Endothelial cell (in vitro differentiated cells): ENCODE data around the gene KDM2A. TPM values are rescaled to one million over a fixed set of nuclear protein-coding genes. Genes with fewer than 3 reads are reported as not detected.
"Not testable (repeated sequence)": the region's sequence is repeated elsewhere in the genome, so short reads cannot be mapped to it uniquely, and the experiment has no call there.

Source experiments
- DNase-seq: peaks from one replicate; pipeline ENCODE4 v3.0.0; 2021; ENCODE audit warnings: low spot score
- H3K27ac Mint-ChIP-seq: one replicate; pipeline ENCODE4 v1.8.0; 2021; ENCODE audit warnings: mixed read lengths, inconsistent platforms; ENCODE audit not compliant: unreplicated experiment
- H3K27me3 Mint-ChIP-seq: one replicate; pipeline ENCODE4 v1.8.0; 2021; ENCODE audit warnings: mild to moderate bottlenecking, moderate library complexity, mixed read lengths, inconsistent platforms; ENCODE audit not compliant: unreplicated experiment
- H3K36me3 Mint-ChIP-seq: one replicate; pipeline ENCODE4 v1.8.0; 2021; ENCODE audit warnings: mild to moderate bottlenecking, low read depth, mixed read lengths, inconsistent platforms; ENCODE audit not compliant: unreplicated experiment
- H3K4me1 Mint-ChIP-seq: one replicate; pipeline ENCODE4 v1.8.0; 2021; ENCODE audit warnings: mild to moderate bottlenecking, mixed read lengths, inconsistent platforms; ENCODE audit not compliant: unreplicated experiment
- H3K4me3 Mint-ChIP-seq: one replicate; pipeline ENCODE4 v1.8.0; 2021; ENCODE audit warnings: mild to moderate bottlenecking, mixed read lengths, inconsistent platforms; ENCODE audit not compliant: unreplicated experiment
- H3K9me3 Mint-ChIP-seq: one replicate; pipeline ENCODE4 v1.8.0; 2021; ENCODE audit warnings: mixed read lengths, inconsistent platforms; ENCODE audit not compliant: unreplicated experiment
- CTCF ChIP-seq: fragments of 200-600 bp; sonication (generic); IDR thresholded peaks from one replicate; pipeline ENCODE4 v1.5.0; 2021; ENCODE audit warnings: antibody characterized with exemption; ENCODE audit not compliant: unreplicated experiment
- total RNA-seq: library from RNA; stranded (reverse); fragmentation: NEBNext Ultra II Directional; extraction: Animal tissue kit (Norgen Biotek cat#: 25700); gene quantifications from one replicate; pipeline ENCODE4 v1.2.1, GENCODE V29; 2021; ENCODE audit not compliant: unreplicated experiment

Gene KDM2A
- total RNA-seq, 1 donor from 2014 or later = 76.9 TPM

GRCh38 chr11:67167091-67167490 lies 48.0 kb downstream of the KDM2A start:
- H3K27ac Mint-ChIP-seq = no peak overlapping the region
- no peaks in the 10 kb centered on the region for H3K9me3 Mint-ChIP-seq
- no peak for TF ChIP-seq CTCF
- no peaks in the 10 kb centered on the region for H3K4me1 Mint-ChIP-seq
- H3K36me3 Mint-ChIP-seq = peaks cover 2% of the 10 kb centered on the region
- no peak overlapping the region for H3K4me3 Mint-ChIP-seq
- H3K27me3 Mint-ChIP-seq = peaks cover 4% of the 10 kb centered on the region
- DNase-seq = no peak

- no peaks in the 10 kb centered on the region for H3K4me1 Mint-ChIP-seq
Measured at GRCh38 chr11:67167719-67168118, 48.7 kb downstream of the KDM2A start.

DNA sequence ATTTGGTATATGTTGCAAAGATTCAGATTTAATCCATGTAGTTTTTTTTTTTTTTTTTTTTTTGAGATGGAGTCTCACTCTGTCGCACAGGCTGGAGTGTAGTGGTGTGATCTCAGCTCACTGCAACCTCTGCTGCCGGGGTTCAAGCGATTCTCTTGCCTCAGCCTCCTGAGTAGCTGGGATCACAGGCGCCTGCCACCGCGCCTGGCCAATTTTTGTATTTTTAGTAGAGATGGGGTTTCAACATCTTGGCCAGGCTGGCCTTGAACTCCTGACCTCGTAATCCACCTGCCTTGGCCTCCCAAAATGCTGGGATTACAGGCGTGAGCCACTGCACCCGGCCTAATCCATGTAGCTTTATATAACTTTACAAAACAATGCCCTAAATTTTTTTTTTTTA lies 49.8 kb downstream of the KDM2A start:
- H3K36me3 Mint-ChIP-seq, DNase-seq, H3K27ac Mint-ChIP-seq, H3K27me3 Mint-ChIP-seq, H3K4me3 Mint-ChIP-seq, H3K9me3 Mint-ChIP-seq, H3K4me1 Mint-ChIP-seq: not testable (repeated sequence)

More at GRCh38 chr11:67167719-67168118, 48.7 kb downstream of the KDM2A start:
- TF ChIP-seq CTCF = no peak
- H3K9me3 Mint-ChIP-seq = no peaks in the 10 kb centered on the region
- H3K4me3 Mint-ChIP-seq = no peak overlapping the region
- DNase-seq = no peak
- H3K27me3 Mint-ChIP-seq = peaks cover 4% of the 10 kb centered on the region
- no peak overlapping the region for H3K27ac Mint-ChIP-seq
- H3K36me3 Mint-ChIP-seq = peaks cover 2% of the 10 kb centered on the region

DNA sequence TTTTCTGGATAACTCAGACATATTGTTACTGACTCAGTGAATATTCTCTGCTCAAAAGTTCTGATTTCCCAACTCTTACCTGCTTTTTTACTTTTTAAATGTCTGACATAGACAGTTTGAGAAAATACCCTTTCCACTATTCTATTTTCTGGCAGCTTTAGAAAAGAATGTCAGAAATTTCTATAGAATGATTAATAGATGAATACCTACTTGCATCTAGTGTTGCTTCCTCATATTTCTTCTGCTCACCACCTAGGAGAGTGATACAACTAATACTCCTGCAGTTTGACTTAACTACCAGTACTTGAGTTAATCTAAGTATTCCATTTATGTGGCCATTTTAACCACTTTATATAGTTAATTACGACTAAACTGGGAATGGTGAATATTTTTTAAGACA lies 55.2 kb downstream of the KDM2A start:
- Mint-ChIP-seq H3K27me3 (no peaks in the 10 kb centered on the region), H3K36me3 (no peaks in the 10 kb centered on the region), H3K4me3 (no peak overlapping the region), H3K4me1 (no peaks in the 10 kb centered on the region), H3K9me3 (no peaks in the 10 kb centered on the region), H3K27ac (no peak overlapping the region)
- no peak for DNase-seq
- no peak for TF ChIP-seq CTCF

DNA sequence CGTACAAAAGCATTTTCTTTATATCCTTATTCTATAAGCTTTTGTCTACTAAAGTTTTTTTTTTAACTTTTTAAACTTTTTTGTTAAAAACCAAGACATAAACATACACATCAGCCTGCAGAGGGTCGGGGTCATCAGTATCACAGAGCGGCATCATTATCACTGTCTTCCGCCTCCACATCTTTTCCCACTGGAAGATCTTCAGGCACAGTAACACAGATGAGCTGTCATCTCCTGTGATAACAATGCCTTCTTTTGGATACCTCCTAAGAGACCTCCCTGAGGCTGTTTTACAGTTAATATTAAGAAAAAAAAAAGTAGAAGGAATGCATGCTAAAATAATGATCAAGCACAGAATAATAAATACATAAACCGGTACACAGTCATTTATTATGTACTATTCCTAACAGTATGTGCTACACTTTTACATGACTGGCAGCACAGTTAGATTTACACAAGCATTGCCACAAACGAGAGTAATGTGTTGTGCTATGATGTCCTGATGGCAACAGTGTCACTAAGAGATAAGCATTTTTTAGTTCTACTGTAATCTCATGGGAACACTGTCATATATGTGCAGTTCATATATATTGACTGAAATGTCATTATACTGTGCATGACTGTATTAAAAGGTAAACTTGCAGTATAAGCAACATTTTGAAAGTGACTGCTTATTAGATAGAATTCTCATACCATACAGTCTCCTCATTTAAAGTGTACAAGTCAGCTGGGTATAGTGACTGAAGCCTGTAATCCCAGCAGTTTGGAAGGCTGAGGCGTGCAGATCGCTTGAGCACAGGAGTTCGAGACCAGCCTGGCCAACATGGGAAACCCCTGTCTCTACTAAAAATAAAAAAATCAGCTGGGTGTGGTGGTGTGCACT lies 58.6 kb downstream of the KDM2A start:
- TF ChIP-seq CTCF = no peak
- H3K9me3 Mint-ChIP-seq = no peaks in the 10 kb centered on the region
- no peaks in the 10 kb centered on the region for H3K36me3 Mint-ChIP-seq
- no peak for DNase-seq
- H3K4me1 Mint-ChIP-seq = no peaks in the 10 kb centered on the region
- no peaks in the 10 kb centered on the region for H3K27me3 Mint-ChIP-seq
- H3K4me3 Mint-ChIP-seq = no peak overlapping the region
- H3K27ac Mint-ChIP-seq = no peak overlapping the region
